Neural cell (in vitro differentiated cells): Measurements from ENCODE around the gene CLDN24.

ENCODE experiments used
- CTCF ChIP-seq: fragments of 450-650 bp; IDR thresholded peaks from 2 replicates; pipeline ENCODE4 v1.5.1; 2014; ENCODE audit warnings: antibody characterized with exemption, mild to moderate bottlenecking, moderate library complexity; ENCODE audit not compliant: poor library complexity, severe bottlenecking
- EP300 ChIP-seq: fragments of 450-650 bp; conservative IDR thresholded peaks from 2 replicates; pipeline ENCODE4 v1.6.1; 2014; ENCODE audit warnings: antibody characterized with exemption, mild to moderate bottlenecking, moderate library complexity; ENCODE audit not compliant: poor library complexity, severe bottlenecking
- EZH2 ChIP-seq: fragments of 200-600, 300-800 bp; shearing (Covaris generic), sonication (generic); IDR thresholded peaks from 2 replicates; pipeline ENCODE4 v1.6.1; 2014; ENCODE audit warnings: antibody characterized with exemption, low read length, borderline replicate concordance, mild to moderate bottlenecking; ENCODE audit not compliant: insufficient read depth, poor library complexity, severe bottlenecking
- MXI1 ChIP-seq: fragments of 450-650 bp; conservative IDR thresholded peaks from 2 replicates; pipeline ENCODE4 v1.6.1; 2014; ENCODE audit warnings: antibody characterized with exemption, mild to moderate bottlenecking; ENCODE audit not compliant: poor library complexity, severe bottlenecking
- POLR2AphosphoS5 ChIP-seq: IDR thresholded peaks from 2 replicates; pipeline ENCODE4 v1.6.1; 2012
- RAD21 ChIP-seq: fragments of 450-650 bp; conservative IDR thresholded peaks from 2 replicates; pipeline ENCODE4 v1.6.1; 2014; ENCODE audit warnings: antibody characterized with exemption, mild to moderate bottlenecking, moderate library complexity
- REST ChIP-seq: IDR thresholded peaks from 2 replicates; pipeline ENCODE4 v1.6.1; 2012; ENCODE audit warnings: borderline replicate concordance
- TAF1 ChIP-seq: IDR thresholded peaks from 2 replicates; pipeline ENCODE4 v1.6.1; 2012; ENCODE audit warnings: low read depth

GRCh38 chr4:183291070-183291469 is 31.2 kb downstream of the CLDN24 start:
- no peak for TF ChIP-seq CTCF
- no peak for TF ChIP-seq EZH2
- no peak for TF ChIP-seq REST
- no peak for TF ChIP-seq TAF1
- TF ChIP-seq POLR2AphosphoS5 = no peak
- TF ChIP-seq MXI1 = no peak
- no peak for TF ChIP-seq RAD21
- no peak for TF ChIP-seq EP300
